Testis (tissue), 2 donors: Measurements from ENCODE around the gene RAD52.

Experiments used
- CTCF ChIP-seq, 3 experiments: fragments of 450-650 bp in 2 of 3; fragments of 200-600 bp in 1 of 3; sonication (generic) in 1 of 3; IDR thresholded peaks; one replicate each; pipeline ENCODE4 v1.5.1; 2016 to 2019; ENCODE audit warnings: antibody characterized with exemption in 3 of 3, mild to moderate bottlenecking in 2 of 3, moderate library complexity in 1 of 3
- POLR2A ChIP-seq: fragments of 450-650 bp; IDR thresholded peaks from one replicate; pipeline ENCODE4 v1.6.1; 2017; ENCODE audit warnings: antibody characterized with exemption, mild to moderate bottlenecking, moderate library complexity

GRCh38 chr12:880656-881055 is 68.8 kb downstream of the RAD52 start:
- TF ChIP-seq CTCF (IDR thresholded peaks at IDR 0.05), result no peak
- no peak for TF ChIP-seq POLR2A
